ENCODE measurements around the gene NRXN3.

The NRXN3 gene

GRCh38 chr14:79528828-79529416, 1358.7 kb downstream of the NRXN3 start:
- no peak for DNase-seq (ENCODE audit: low read depth in 2 of 2)

DNA sequence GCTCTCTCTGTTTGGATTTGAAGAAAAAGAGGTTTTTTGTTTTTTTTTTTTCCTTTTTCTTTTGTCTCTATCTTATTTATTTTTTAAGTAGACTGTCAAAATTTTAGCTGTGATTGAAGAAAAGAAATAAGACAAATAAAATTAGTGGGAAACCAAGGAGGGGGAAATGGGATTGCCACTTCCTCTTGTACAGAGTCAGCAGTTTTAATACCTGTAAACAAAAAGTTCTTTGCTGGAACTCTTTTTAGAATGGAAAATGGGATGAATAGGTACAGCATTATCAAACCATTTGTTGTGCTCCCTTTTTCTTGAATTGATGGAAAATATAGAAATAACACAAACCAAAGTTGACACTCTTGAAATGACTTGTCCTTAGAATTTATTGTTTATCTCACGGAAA, 1360.4 kb downstream of the NRXN3 start:
- no peak for DNase-seq (ENCODE audit: low read depth in 2 of 2)

GRCh38 chr14:79534703-79535353, 1364.7 kb downstream of the NRXN3 start:
- no peak for DNase-seq (ENCODE audit: low read depth in 2 of 2)

DNA sequence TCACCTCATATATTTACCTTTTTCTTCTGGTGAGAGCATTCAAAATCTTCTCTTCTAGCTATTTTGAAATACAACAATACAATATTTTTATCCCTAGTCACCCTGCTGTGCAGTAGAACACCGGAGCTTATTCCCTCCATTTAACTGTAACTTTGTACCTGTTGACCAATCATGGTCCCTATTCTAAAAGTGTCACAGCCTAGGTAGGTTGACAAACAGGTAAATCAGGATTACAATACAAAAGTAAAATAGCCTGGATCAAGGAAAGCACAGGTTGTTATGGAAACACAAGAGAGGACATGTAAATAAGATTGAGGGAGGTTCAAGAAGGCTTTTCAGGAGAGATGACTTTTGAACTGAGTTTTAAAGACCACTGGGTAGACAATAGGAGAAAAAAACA, 1370.2 kb downstream of the NRXN3 start:
- no peak for DNase-seq (ENCODE audit: low read depth in 2 of 2)

DNA sequence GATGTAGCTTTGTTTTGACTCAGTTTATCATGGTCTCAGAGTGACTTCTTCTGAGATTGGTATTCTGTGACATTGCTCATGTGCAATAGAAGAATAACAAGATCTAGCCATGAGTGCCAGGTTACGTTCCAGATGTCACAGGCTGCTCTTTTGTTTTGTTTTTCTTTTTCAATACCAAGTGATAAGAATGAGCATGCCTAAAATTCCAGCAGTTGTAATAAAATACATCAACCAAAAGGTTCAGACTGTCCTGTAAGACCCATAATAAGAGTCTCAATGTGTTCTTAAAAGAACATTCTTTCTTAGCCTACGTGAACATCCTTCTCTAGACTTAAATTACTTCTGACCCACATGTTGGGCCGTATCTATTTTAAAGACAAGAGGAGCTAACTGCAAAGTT, 1371.9 kb downstream of the NRXN3 start:
- no peak for DNase-seq (ENCODE audit: low read depth in 2 of 2)

DNA sequence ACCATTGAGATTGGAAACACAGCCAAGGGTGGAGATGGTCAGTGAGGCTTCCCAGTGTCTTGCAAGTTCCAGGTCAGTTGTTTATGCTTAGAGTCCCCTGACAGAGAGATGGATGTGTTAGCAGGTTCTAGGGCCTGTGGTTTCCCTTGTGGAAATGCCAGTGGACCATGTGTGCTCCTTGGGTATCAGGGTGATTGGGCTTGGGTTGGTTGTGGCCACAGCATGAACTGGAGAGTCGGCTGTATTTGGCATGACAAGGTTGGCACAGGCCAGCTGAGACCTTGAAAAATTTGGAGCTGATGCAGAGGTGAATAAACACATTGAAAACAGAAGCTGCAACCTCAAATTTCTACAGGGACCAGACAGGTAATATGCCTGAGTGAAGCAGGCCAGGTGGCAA, 1373.2 kb downstream of the NRXN3 start:
- DNase-seq (ENCODE audit: low read depth in 2 of 2) = no peak

DNA sequence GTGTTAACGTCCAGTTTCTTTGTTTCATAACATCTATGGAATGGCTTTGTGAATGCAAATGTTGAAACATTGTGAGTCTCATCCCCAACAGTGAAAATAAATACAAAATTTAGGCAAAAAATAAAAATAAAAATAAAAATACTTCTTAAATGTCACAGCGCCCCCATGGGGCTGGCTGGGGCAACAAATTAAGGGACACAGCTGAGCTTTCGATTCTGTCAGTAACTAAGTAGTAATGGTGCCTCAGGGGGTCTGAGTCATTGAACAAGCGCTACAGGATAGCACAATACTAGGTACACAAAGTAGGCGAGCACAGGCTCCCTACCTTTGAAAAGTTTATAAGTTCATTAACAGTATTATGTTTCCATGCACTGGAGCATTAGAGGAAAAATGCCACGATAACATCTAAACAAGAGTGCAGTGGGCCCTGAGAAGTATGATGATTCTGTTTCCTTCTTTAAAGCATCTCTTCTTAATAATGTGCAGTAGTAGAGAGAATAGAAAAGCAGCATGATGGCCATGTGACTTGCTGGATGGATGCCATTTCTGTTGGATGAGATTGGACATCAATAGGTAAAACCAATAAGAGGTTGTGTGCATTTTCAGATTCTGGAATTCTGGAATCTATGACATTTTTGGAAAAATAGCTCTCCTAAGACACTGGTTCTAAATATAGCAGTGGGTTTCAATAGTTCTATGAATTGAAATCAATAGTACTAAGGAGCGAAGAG, 1374.0 kb downstream of the NRXN3 start:
- no peak for DNase-seq (ENCODE audit: low read depth in 2 of 2)

- no peak for DNase-seq (ENCODE audit: low read depth in 2 of 2)
Observed at GRCh38 chr14:79544698-79545070, 1374.5 kb downstream of the NRXN3 start.

DNA sequence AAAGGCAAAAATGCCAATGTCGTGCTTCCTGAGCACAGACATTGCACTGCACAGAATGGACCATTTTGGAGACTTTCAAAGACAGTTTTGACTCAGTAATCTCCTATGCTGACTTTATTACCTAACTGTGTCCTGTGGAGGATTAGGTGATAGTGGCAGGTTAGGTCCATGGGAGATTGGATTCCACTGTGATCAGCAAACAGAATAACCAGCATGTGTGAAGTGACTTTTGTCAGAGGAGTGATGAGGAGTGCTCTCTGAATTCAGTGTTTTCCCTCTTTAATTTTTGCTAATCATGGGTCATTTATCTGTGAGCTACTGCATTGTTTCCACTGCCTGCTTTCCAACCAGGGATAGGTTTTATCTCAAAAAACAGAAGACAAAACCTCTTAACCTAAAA, 1378.7 kb downstream of the NRXN3 start:
- DNase-seq (ENCODE audit: low read depth in 2 of 2) = no peak

DNA sequence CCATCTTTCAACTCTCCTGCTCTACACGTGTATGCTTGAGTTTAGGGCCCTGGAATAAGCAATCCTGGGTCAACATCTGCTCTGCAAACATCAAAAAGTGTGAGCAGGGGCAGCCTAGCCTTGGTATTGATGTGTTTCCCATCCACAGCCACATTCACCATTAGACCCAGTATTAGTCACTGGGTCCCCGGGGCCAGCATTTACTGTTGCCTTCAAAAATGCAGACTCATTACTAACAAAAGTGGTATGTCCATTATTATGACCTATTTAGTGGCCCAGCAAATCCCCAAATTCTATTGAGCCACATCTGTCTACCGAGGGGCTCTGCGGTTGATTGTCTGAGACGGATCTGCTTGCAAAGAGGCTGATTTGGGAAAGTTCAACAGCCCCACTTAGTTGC, 1379.3 kb downstream of the NRXN3 start:
- no peak for DNase-seq (ENCODE audit: low read depth in 2 of 2)

DNA sequence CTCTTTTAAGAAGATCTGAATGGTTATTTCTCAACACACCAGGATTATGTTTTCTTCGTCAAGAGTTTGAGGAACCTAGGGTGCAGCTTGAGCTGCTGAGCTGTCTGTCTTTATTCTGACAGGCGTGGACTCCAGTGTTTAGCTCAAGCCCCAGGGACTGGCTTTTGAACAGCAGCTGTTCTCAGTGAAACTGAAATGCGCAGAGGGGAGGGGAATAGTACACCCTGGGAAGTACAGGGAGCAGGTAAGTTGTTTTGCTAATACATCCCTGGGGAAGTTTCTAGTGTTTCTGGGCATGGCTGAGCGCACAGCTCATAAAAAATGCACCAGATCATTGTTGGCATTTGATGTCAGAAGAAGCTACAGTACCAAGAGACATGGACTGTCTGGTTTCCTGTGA, 1381.3 kb downstream of the NRXN3 start:
- DNase-seq (ENCODE audit: low read depth in 2 of 2) = no peak

DNA sequence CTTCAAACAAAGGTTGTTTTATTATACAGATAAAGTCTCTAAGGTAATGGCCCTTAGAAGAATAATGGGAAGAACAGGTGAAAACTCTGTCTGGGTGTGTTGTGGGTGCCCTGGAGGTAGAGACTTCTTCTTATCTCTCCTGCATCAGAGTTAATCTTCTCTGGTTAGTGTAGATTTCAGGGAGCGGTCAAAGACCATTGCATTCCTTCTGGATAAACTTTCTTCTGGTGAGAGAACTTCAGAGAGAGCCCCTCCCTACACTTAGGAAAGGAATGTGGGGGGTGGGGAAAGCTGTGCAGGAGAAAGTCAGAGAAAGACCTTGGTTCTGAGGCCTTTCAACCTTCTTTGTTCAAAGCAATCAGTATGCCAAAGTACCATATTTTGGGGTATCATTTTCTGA, 1382.6 kb downstream of the NRXN3 start:
- no peak for DNase-seq (ENCODE audit: low read depth in 2 of 2)

DNA sequence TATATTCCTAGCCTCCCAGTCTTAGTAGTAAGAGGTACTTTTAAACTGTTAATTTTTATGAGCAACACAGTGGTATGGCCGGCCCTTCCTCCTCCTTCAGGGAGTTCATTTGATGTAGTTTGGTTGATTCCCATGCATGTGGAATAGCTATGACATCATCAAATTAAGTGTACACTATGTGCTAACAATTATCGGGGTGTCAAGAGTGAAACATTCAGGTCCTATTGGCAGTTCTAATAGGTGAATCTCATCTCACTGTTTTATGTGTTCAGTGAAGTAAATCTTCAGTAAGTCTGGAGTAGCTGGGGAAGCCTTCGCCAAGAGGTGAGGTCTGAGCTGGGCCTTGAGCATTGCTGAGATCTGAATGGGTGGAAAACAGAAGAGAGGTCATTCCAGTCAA, 1384.6 kb downstream of the NRXN3 start:
- DNase-seq (ENCODE audit: low read depth in 2 of 2) = no peak

- no peak for DNase-seq (ENCODE audit: low read depth in 2 of 2)
Observed at GRCh38 chr14:79555429-79555828, 1385.3 kb downstream of the NRXN3 start.

- no peak for DNase-seq (ENCODE audit: low read depth in 2 of 2)
Observed at GRCh38 chr14:79557309-79557708, 1387.1 kb downstream of the NRXN3 start.

DNA sequence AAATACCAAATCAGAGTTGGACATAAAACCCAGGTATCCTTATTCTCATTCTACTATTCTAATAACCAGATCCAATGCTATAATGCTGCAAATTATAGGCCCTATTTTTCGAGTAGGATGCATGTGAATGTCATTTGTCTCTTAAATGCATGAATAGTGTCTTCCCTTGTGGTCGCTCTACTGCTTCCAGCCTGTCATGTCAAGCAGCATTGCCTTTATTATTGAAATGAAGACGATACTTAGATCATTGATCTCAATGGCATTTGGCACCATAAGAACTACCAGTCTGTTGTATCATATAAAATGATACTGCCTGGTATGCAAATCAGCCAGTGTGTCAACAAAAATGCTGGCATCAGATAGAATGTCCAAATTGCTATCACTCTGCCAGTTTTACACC, 1392.0 kb downstream of the NRXN3 start:
- DNase-seq (ENCODE audit: low read depth in 2 of 2) = no peak

- no peak for DNase-seq (ENCODE audit: low read depth in 2 of 2)
Observed at GRCh38 chr14:79564371-79564770, 1394.2 kb downstream of the NRXN3 start.

- no peak for DNase-seq (ENCODE audit: low read depth in 2 of 2)
Observed at GRCh38 chr14:79567306-79567705, 1397.1 kb downstream of the NRXN3 start.

- DNase-seq (ENCODE audit: low read depth in 2 of 2) = no peak
Observed at GRCh38 chr14:79568594-79568993, 1398.4 kb downstream of the NRXN3 start.

GRCh38 chr14:79569072-79569471, 1398.9 kb downstream of the NRXN3 start:
- DNase-seq (ENCODE audit: low read depth in 2 of 2) = no peak

- DNase-seq (ENCODE audit: low read depth in 2 of 2) = no peak
Observed at GRCh38 chr14:79570648-79571047, 1400.5 kb downstream of the NRXN3 start.

DNA sequence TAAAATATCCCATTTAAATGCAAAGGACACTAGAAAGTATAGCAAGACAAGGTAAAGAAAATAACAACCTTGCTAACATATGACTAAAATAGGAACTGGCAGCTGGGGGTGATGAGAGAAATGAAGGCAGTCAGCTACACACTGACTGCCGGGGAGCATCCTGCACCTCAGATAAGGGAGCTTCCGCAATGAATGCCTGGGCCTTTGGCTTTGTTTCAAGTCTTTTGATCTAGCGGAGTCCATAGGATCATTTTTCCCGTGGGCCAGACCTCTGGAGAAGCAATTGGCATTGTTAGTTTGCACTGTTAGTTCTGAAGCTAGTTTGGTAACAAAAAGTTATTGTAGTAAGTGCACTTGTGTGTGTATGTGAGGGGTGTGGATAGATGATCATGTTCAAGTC, 1401.2 kb downstream of the NRXN3 start:
- DNase-seq (ENCODE audit: low read depth in 2 of 2) = no peak

DNA sequence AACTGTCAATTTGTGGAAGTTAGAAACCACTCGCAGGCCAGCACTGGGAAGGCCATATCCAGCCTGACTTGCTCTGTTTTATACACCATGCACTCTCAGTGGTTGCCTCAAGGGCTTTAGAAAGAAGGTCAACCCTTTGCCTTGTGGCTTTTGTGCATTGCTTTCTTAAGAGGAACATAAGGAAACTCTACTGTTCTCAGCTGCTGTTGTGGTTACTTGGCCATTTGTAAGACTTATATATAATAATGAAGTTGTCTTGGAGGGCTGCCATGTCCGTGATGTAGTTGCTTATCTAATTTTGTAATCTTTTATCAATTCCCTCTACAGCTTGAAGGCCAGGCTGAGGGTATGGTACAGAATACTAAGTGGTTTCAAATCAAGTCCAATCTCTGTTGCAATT, 1403.3 kb downstream of the NRXN3 start:
- DNase-seq (ENCODE audit: low read depth in 2 of 2) = no peak
